PC-3 (cell line): ENCODE measurements around the gene SH3BP5.

Experiments
- CTCF ChIP-seq: fragments of 300-600 bp; sonication (generic); conservative IDR thresholded peaks from 2 replicates; pipeline ENCODE4 v1.5.1; 2017; ENCODE audit warnings: antibody characterized with exemption, low read depth, mild to moderate bottlenecking, low read length
- EZH2 ChIP-seq: fragments of 300-600 bp; sonication (generic); IDR thresholded peaks from one replicate; pipeline ENCODE4 v1.6.1; 2017; ENCODE audit warnings: antibody characterized with exemption, mild to moderate bottlenecking, low read length; ENCODE audit not compliant: unreplicated experiment
- EZH2phosphoT487 ChIP-seq: fragments of 300-600 bp; sonication (generic); IDR thresholded peaks from 2 replicates; pipeline ENCODE4 v1.6.1; 2018; ENCODE audit warnings: mild to moderate bottlenecking, antibody characterized with exemption, low read length, borderline replicate concordance

GRCh38 chr3:15310491-15311370 lies 21.7 kb downstream of the SH3BP5 start:
- TF ChIP-seq CTCF: no peak
- TF ChIP-seq EZH2: no peak
- TF ChIP-seq EZH2phosphoT487: no peak
